H4 (cell line): ENCODE results near the gene CTRB1. TPM values are rescaled to one million over a fixed set of nuclear protein-coding genes. Genes with fewer than 3 reads are reported as not detected.
"Not testable (repeated sequence)": the region's sequence is repeated elsewhere in the genome, so short reads cannot be mapped to it uniquely, and the experiment has no call there.

Experiments used
- DNase-seq: peaks from one replicate; pipeline ENCODE4 v3.0.0-alpha.2; 2015; ENCODE audit warnings: low spot score
- total RNA-seq: library from RNA; depleted of rRNA; stranded (reverse); fragments of >200 nt; shearing (Covaris generic); gene quantifications from 2 replicates; pipeline ENCODE4 v1.2.3, GENCODE V29; 2014

Gene CTRB1
- total RNA-seq, 1 experiment from 2014 or later = not detected

GRCh38 chr16:75204410-75204758 lies 14.4 kb upstream of the CTRB1 start:
- no peak for DNase-seq

- not testable (repeated sequence) for DNase-seq
Observed at GRCh38 chr16:75204905-75205304, 13.9 kb upstream of the CTRB1 start.

GRCh38 chr16:75205438-75205837 lies 13.3 kb upstream of the CTRB1 start:
- not testable (repeated sequence) for DNase-seq

- not testable (repeated sequence) for DNase-seq
Observed at GRCh38 chr16:75205961-75206748, 12.6 kb upstream of the CTRB1 start.

GRCh38 chr16:75206749-75207451 lies 11.9 kb upstream of the CTRB1 start, which contains the start of gene CTRB2:
TSS of gene CTRB2 (minus strand) at chr16:75207161. CDS start at chr16:75207141, 20 bp downstream.
- DNase-seq = no peak

GRCh38 chr16:75207831-75208230 lies 11.0 kb upstream of the CTRB1 start:
- no peak for DNase-seq

GRCh38 chr16:75208242-75208825 lies 10.5 kb upstream of the CTRB1 start:
- DNase-seq = no peak

GRCh38 chr16:75208861-75209505 lies 9.8 kb upstream of the CTRB1 start:
- no peak for DNase-seq

- not testable (repeated sequence) for DNase-seq
Observed at GRCh38 chr16:75209514-75209913, 9.3 kb upstream of the CTRB1 start.

GRCh38 chr16:75209944-75210343 lies 8.8 kb upstream of the CTRB1 start:
- DNase-seq = no peak

GRCh38 chr16:75211286-75211685 lies 7.5 kb upstream of the CTRB1 start:
- DNase-seq = not testable (repeated sequence)

GRCh38 chr16:75216127-75216526 lies 2.7 kb upstream of the CTRB1 start:
- DNase-seq = no peak

GRCh38 chr16:75216576-75216975 lies 2.2 kb upstream of the CTRB1 start:
- DNase-seq = no peak

GRCh38 chr16:75217389-75217851 lies 1.4 kb upstream of the CTRB1 start:
- no peak for DNase-seq

- no peak for DNase-seq
Observed at GRCh38 chr16:75219088-75219487, 300 bp downstream of the CTRB1 start.

GRCh38 chr16:75219838-75220237 lies 1.1 kb downstream of the CTRB1 start:
- DNase-seq = no peak

GRCh38 chr16:75222271-75222783 lies 3.5 kb downstream of the CTRB1 start:
- DNase-seq = no peak

- DNase-seq = not testable (repeated sequence)
Observed at GRCh38 chr16:75223129-75223528, 4.3 kb downstream of the CTRB1 start.

GRCh38 chr16:75224306-75225082 lies 5.7 kb downstream of the CTRB1 start:
- DNase-seq = no peak

GRCh38 chr16:75225092-75225491 lies 6.3 kb downstream of the CTRB1 start:
- DNase-seq = no peak
